ENCODE results near the gene ALPI.

Gene ALPI

DNA sequence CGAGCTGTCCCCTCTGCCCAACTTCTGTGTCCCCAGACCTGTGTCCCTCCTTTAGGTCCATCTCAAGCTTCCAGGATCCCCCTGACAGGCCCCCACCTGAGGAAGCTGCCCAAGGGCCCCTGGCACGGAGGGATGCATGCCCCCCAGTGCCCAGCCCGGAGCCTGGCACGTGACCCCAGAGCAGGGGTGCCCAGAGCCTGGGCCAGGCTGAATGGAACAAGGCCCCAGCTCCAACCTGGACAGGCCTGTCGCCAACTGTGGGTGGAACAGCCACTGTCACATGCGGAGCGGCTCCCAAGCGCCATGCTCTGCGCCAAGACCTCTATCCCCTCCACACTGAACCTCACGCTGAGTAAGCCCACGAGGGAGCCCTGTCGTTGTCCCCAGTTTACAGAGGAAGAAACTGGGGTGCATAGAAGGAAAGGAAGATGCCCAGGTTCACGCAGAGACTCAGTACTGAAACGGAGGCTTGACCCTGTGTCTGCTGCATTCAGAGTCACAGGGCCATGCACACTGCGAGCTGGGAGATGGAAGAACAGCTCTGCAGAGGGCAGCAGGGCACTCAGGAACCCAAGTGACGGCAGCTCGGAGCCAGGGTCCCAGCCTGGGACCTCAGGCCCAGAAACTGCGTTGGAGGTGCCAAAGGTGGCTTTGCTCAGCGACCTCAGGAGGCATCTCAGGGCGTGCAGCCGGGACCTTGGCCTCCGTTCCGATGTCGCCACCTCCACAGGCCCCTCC, 37.2 kb downstream of the ALPI start:
- H3K4me1 ChIP-seq (ENCODE audit: control insufficient read depth, insufficient read depth, low read length), result no peaks in the 10 kb centered on the region
- no peak overlapping the region for H3K4me3 ChIP-seq (ENCODE audit: low read length)
- no peak overlapping the region for H3K4me2 ChIP-seq (ENCODE audit: low read length)
- H3K27me3 ChIP-seq (ENCODE audit: control insufficient read depth, insufficient read depth, low read length), result peaks cover 36% of the 10 kb centered on the region
- no peak overlapping the region for H3K9ac ChIP-seq (ENCODE audit: low read depth, low read length)
- no peaks in the 10 kb centered on the region for H3K36me3 ChIP-seq (ENCODE audit: insufficient read depth, low read length)
- H3K9me3 ChIP-seq (replicated peaks; ENCODE audit: low read length), result no peaks in the 10 kb centered on the region

DNA sequence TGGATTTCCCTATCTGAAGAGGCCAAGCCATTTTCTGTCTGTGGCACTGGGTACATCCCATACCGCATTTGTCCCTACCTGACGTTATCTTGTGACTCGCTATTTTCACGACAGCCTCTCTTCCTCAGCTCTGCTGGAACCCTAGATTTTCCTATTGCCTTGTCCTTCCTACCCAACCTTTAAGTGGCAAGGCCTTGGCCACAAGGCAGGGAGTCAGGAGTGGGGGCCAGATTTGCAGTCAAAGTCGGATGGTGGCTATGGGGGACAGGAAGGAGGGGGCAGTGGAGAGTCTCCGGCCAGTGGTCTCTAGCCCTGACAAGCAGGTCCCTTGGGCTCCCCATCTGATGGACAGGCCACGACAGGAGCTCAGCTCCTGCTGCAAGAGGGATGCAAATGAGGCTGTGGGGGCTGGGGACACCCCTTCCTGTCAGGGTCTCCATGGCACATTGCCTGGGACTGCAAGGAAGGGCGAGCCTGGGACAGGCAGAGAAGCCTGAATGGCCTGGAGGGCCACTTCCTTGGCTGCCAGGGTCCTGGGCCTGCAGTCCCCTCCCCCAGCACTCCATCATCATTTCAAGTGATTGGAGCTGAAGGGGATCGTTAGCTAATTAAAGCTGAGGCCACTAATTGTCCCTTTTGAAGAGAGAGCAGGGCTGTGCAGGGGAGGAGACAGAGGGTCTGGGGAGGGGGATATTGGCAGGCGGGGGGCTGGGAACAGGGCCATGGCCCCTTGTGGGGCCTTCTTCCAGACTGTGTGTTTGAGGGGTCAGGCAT, 37.9 kb downstream of the ALPI start:
- no peaks in the 10 kb centered on the region for H3K36me3 ChIP-seq (ENCODE audit: insufficient read depth, low read length)
- H3K27me3 ChIP-seq (ENCODE audit: control insufficient read depth, insufficient read depth, low read length), result peaks cover 36% of the 10 kb centered on the region
- H3K4me2 ChIP-seq (ENCODE audit: low read length), result no peak overlapping the region
- no peak overlapping the region for H3K4me3 ChIP-seq (ENCODE audit: low read length)
- no peaks in the 10 kb centered on the region for H3K9me3 ChIP-seq (replicated peaks; ENCODE audit: low read length)
- H3K4me1 ChIP-seq (ENCODE audit: control insufficient read depth, insufficient read depth, low read length), result no peaks in the 10 kb centered on the region
- no peak overlapping the region for H3K9ac ChIP-seq (ENCODE audit: low read depth, low read length)

DNA sequence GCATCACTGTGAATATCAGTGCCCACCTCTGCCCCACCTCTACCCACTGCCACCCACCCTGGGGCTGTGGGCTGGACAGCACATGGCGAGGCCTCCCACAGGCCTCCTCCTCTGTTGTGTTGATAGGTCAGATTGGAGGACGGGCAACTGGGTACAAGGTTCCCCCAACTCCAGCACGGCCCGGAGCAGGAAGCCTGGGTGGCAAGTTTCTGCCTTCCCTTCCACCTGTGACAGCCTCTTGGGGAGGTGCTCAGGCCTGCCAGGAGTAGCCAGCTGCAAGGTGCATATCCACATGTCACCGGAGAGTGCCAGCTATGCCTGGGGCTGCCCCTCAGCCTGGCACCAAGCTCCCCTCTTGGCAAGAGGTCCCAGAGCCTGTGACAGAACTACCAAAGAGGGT, 38.6 kb downstream of the ALPI start:
- Histone ChIP-seq H3K4me3 (ENCODE audit: low read length) (no peak overlapping the region), H3K9me3 (replicated peaks; ENCODE audit: low read length) (no peaks in the 10 kb centered on the region), H3K4me2 (ENCODE audit: low read length) (no peak overlapping the region), H3K27me3 (ENCODE audit: control insufficient read depth, insufficient read depth, low read length) (peaks cover 33% of the 10 kb centered on the region), H3K9ac (ENCODE audit: low read depth, low read length) (no peak overlapping the region), H3K4me1 (ENCODE audit: control insufficient read depth, insufficient read depth, low read length) (no peaks in the 10 kb centered on the region), H3K36me3 (ENCODE audit: insufficient read depth, low read length) (no peaks in the 10 kb centered on the region)

DNA sequence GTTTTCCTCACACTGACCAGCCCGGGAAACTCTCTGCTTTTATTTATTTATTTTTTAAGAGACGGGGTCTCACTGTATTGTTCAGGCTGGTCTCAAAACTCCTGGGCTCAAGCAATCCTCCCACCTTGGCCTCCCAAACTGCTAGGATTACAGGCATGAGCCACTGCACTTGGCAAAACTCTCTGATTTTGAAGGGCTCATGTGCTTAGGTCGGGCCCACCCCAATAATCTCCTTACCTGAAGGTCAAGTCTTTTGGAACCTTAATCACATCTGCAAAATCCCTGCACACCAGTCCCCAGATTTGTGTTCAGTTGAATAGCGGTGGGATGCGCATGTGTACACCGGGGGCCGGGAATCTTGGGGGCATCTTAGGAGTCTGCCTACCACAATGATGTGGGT, 39.3 kb downstream of the ALPI start:
- no peaks in the 10 kb centered on the region for H3K4me1 ChIP-seq (ENCODE audit: control insufficient read depth, insufficient read depth, low read length)
- H3K36me3 ChIP-seq (ENCODE audit: insufficient read depth, low read length), result no peaks in the 10 kb centered on the region
- no peak overlapping the region for H3K4me3 ChIP-seq (ENCODE audit: low read length)
- no peak overlapping the region for H3K9ac ChIP-seq (ENCODE audit: low read depth, low read length)
- peaks cover 29% of the 10 kb centered on the region for H3K27me3 ChIP-seq (ENCODE audit: control insufficient read depth, insufficient read depth, low read length)
- no peak overlapping the region for H3K4me2 ChIP-seq (ENCODE audit: low read length)
- no peaks in the 10 kb centered on the region for H3K9me3 ChIP-seq (replicated peaks; ENCODE audit: low read length)

DNA sequence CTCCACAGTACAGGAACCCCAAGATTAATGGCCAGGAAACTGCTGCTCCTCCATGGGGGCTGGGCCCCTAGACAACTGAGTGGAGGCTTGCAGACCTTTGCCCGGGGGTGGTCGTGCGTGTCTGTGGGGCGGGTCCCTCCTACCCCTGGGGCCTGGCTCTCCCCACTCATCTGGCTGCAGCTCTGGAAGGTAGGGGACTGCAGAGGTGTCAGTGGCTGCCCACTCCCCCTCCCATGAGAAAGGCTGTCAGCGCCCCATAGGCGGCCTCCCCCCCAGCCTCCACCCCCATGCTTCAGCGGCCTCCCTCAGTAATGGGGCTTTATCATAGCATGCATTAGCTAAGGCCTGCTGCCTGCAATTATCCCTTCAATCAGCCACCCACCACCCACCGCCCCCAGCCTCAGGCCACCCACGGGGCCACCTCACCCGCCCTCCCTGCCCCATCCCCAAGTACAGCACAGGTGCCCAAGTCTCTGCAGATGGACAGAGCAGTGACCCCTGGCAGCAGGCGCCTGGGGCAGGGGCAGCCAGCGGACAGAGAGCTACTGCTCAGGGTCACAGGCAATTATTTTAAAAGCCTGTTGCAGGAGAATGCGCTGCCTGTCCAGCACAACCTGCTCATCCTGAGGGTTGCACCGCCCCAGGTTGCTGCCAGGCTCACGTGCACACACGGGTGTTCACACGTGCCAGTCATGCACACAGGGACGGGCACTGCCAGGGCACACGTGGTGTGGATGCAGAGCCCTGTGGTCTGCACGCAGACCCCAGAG, 40.7 kb downstream of the ALPI start:
- Histone ChIP-seq H3K9me3 (replicated peaks; ENCODE audit: low read length) (no peaks in the 10 kb centered on the region), H3K27me3 (ENCODE audit: control insufficient read depth, insufficient read depth, low read length) (peaks cover 35% of the 10 kb centered on the region)

DNA sequence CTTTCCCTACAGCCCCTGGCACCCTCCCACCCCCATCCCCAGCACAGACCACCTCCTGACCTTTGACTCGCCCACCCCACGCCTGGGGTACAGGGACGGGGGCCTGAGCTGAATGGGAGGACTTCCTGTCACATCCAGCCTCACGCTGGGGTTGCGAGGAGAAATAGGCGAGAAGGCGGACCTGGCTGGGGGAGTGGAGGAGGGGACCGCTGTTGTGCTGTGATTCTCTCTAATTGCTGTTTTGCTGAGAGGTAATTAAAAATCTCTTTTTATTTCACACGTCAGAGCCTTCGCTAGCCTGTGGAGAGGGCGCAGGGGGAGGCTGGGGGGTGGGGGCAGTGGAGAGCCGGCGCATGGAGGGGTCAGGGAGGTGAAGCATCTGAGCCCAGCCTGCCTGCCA, 41.4 kb downstream of the ALPI start:
- no peak overlapping the region for H3K9ac ChIP-seq (ENCODE audit: low read depth, low read length)
- H3K27me3 ChIP-seq (ENCODE audit: control insufficient read depth, insufficient read depth, low read length), result peaks cover 35% of the 10 kb centered on the region
- no peak overlapping the region for H3K4me3 ChIP-seq (ENCODE audit: low read length)
- H3K4me1 ChIP-seq (ENCODE audit: control insufficient read depth, insufficient read depth, low read length), result no peaks in the 10 kb centered on the region
- H3K9me3 ChIP-seq (replicated peaks; ENCODE audit: low read length), result no peaks in the 10 kb centered on the region
- no peak overlapping the region for H3K4me2 ChIP-seq (ENCODE audit: low read length)
- no peaks in the 10 kb centered on the region for H3K36me3 ChIP-seq (ENCODE audit: insufficient read depth, low read length)

More for the DNA sequence above, 40.7 kb downstream of the ALPI start:
- H3K4me3 ChIP-seq (ENCODE audit: low read length), result no peak overlapping the region
- H3K4me1 ChIP-seq (ENCODE audit: control insufficient read depth, insufficient read depth, low read length), result no peaks in the 10 kb centered on the region
- H3K9ac ChIP-seq (ENCODE audit: low read depth, low read length), result no peak overlapping the region
- no peak overlapping the region for H3K4me2 ChIP-seq (ENCODE audit: low read length)
- no peaks in the 10 kb centered on the region for H3K36me3 ChIP-seq (ENCODE audit: insufficient read depth, low read length)

DNA sequence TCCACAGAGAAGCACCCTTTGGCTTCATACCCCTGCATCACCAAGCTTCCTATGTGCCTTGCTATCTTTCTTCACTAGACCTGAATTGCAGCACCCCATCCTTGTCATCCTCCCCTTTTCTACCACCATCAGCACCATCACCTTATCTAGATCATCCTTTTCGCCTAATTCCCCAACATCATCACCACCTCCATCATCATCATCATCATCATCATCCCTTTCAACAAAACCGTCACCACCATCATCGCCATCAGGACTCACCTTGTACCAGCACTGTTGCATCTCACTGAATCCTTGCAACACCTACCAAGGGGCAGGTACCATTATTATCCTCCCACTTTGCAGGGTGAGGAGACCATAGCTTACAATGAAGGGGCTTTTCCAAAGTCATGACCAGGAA, 42.5 kb downstream of the ALPI start:
- H3K4me2 ChIP-seq (ENCODE audit: low read length), result no peak overlapping the region
- peaks cover 37% of the 10 kb centered on the region for H3K27me3 ChIP-seq (ENCODE audit: control insufficient read depth, insufficient read depth, low read length)
- H3K4me3 ChIP-seq (ENCODE audit: low read length), result no peak overlapping the region
- no peaks in the 10 kb centered on the region for H3K4me1 ChIP-seq (ENCODE audit: control insufficient read depth, insufficient read depth, low read length)
- H3K36me3 ChIP-seq (ENCODE audit: insufficient read depth, low read length), result no peaks in the 10 kb centered on the region
- H3K9me3 ChIP-seq (replicated peaks; ENCODE audit: low read length), result no peaks in the 10 kb centered on the region
- H3K9ac ChIP-seq (ENCODE audit: low read depth, low read length), result no peak overlapping the region

DNA sequence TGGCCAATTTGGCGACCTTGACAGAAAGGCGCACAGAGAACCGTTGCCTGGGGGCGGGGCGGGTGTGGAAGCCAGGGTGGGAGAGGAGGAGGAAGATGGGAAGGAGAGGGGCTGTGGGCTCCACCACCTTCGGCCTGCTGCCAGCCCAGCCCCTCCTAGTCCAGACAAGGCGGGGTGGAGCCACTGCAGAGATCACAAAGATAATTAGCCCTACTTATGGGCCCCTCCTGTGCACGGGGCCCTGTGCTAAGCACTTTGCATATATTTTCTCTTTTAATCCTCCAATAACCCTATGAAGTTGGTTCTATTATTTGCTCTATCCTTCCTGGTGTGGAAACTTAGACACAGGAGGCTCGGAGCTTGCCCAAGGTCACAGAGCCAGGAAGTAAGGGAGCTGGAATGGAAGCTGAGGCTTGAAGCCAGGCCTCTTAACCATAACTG, 45.4 kb downstream of the ALPI start:
- H3K4me1 ChIP-seq (ENCODE audit: control insufficient read depth, insufficient read depth, low read length), result no peaks in the 10 kb centered on the region
- no peak overlapping the region for H3K4me3 ChIP-seq (ENCODE audit: low read length)
- H3K27me3 ChIP-seq (ENCODE audit: control insufficient read depth, insufficient read depth, low read length), result peaks cover 57% of the 10 kb centered on the region
- H3K4me2 ChIP-seq (ENCODE audit: low read length), result no peak overlapping the region
- H3K9ac ChIP-seq (ENCODE audit: low read depth, low read length), result no peak overlapping the region
- H3K9me3 ChIP-seq (replicated peaks; ENCODE audit: low read length), result no peaks in the 10 kb centered on the region
- no peaks in the 10 kb centered on the region for H3K36me3 ChIP-seq (ENCODE audit: insufficient read depth, low read length)

DNA sequence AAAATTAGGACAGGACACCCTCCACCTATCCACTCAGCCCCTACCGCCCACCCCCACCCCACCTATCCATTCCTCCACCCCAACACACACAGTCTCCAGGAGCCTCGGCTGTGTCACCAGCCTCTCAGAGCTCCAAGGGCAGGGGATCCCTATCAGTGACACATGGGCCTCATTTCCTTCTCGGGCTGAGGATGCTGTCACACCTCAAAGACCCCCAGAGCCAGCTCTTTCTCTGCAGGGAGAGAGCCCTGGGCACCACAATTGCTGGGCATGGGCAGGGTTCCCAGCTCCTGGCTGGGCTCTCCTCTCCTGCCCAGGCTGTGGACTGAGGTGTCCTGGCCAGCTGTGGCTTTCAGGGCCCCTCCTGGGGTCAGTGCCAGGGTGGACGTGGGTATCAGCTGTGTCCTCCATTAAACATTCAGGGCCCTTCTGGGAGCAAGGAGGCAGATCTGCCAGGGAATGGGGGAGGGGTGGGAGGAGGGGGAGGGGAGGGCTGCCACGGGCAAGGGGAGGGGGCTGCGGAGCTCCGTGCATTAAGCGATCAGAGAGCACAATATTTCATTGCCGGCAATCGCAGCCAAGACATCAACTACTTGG, 45.9 kb downstream of the ALPI start:
- Histone ChIP-seq H3K9ac (ENCODE audit: low read depth, low read length) (no peak overlapping the region), H3K4me3 (ENCODE audit: low read length) (no peak overlapping the region), H3K9me3 (replicated peaks; ENCODE audit: low read length) (no peaks in the 10 kb centered on the region), H3K36me3 (ENCODE audit: insufficient read depth, low read length) (no peaks in the 10 kb centered on the region), H3K27me3 (ENCODE audit: control insufficient read depth, insufficient read depth, low read length) (peaks cover 62% of the 10 kb centered on the region), H3K4me2 (ENCODE audit: low read length) (no peak overlapping the region), H3K4me1 (ENCODE audit: control insufficient read depth, insufficient read depth, low read length) (no peaks in the 10 kb centered on the region)

DNA sequence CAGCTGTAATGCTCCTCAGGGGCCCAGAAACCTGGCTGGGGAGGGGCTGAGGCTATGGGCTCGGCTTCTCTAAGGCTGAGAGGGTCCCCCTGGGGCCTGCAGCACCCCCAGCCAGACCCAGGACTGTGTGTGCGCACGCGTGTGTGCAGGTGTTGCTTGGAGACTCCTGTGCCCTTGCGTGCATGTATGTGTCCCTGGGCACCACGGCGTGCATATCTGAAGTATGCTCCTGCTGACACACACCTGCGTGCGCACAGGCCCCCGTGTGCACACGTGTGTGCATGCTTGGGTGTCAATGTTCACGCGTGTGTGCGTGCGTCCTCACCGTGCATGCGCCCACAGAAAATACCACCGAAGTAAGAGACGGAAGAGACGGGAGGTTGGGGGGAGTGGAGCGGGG, 46.6 kb downstream of the ALPI start:
- Histone ChIP-seq H3K4me1 (ENCODE audit: control insufficient read depth, insufficient read depth, low read length) (no peaks in the 10 kb centered on the region), H3K27me3 (ENCODE audit: control insufficient read depth, insufficient read depth, low read length) (peaks cover 67% of the 10 kb centered on the region), H3K9me3 (replicated peaks; ENCODE audit: low read length) (no peaks in the 10 kb centered on the region), H3K36me3 (ENCODE audit: insufficient read depth, low read length) (no peaks in the 10 kb centered on the region), H3K4me3 (ENCODE audit: low read length) (no peak overlapping the region), H3K4me2 (ENCODE audit: low read length) (no peak overlapping the region), H3K9ac (ENCODE audit: low read depth, low read length) (no peak overlapping the region)
